Neural cell (in vitro differentiated cells): ENCODE data around the gene CIBAR2.

ENCODE experiments used
- EP300 ChIP-seq: fragments of 450-650 bp; conservative IDR thresholded peaks from 2 replicates; pipeline ENCODE4 v1.6.1; 2014; ENCODE audit warnings: antibody characterized with exemption, mild to moderate bottlenecking, moderate library complexity; ENCODE audit not compliant: poor library complexity, severe bottlenecking
- TF ChIP-seq, protein P1 (sequence below): fragments of 450-650 bp; IDR thresholded peaks from 2 replicates; pipeline ENCODE4 v1.5.1; 2014; ENCODE audit warnings: antibody characterized with exemption, mild to moderate bottlenecking, moderate library complexity; ENCODE audit not compliant: poor library complexity, severe bottlenecking

DNA sequence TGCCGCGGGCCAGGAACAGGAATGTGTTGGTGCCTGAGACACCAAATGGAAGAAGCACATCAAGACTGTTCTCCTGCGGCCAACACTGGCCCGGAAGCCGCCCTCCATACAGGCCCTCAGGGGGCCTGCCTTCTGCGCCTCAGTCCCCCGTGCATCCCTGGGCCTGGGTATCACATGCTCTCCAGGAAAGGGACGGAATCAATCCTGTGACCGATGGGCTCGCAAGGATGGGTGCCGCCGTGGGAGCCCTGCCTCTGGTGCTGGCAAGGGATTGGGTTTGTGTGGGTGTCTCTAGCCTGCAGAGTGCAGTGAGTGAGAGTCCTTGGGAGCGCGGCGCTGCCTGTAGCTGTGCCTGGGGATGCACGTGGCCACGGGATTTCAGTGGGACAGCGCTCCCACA lies 19.4 kb downstream of the CIBAR2 start:
- TF ChIP-seq, protein P1, sequence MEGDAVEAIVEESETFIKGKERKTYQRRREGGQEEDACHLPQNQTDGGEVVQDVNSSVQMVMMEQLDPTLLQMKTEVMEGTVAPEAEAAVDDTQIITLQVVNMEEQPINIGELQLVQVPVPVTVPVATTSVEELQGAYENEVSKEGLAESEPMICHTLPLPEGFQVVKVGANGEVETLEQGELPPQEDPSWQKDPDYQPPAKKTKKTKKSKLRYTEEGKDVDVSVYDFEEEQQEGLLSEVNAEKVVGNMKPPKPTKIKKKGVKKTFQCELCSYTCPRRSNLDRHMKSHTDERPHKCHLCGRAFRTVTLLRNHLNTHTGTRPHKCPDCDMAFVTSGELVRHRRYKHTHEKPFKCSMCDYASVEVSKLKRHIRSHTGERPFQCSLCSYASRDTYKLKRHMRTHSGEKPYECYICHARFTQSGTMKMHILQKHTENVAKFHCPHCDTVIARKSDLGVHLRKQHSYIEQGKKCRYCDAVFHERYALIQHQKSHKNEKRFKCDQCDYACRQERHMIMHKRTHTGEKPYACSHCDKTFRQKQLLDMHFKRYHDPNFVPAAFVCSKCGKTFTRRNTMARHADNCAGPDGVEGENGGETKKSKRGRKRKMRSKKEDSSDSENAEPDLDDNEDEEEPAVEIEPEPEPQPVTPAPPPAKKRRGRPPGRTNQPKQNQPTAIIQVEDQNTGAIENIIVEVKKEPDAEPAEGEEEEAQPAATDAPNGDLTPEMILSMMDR = no peak
- TF ChIP-seq EP300 = no peak
